HCT116 (cell line): ENCODE results near the gene CDK14. TPM values are rescaled to one million over a fixed set of nuclear protein-coding genes. Genes with fewer than 3 reads are reported as not detected.

Experiments
- ATAC-seq: fragments of 200-7000 bp; cut with Tn5 transposase; 2 replicates; pipeline ENCODE4 v1.9.1; 2020; ENCODE audit warnings: mild to moderate bottlenecking, moderate library complexity
- BruUV-seq: library from RNA; stranded (reverse); fragments of 400-500 nt; replicated peaks from 2 replicates; lab custom pipeline; 2021; lab: Mats Ljungman, UMichigan
- CTCF ChIA-PET: fragments of 300-600 bp; sonication (Branson Sonifier 250); formaldehyde crosslinking; loops from one replicate; lab custom pipeline; 2021; ENCODE audit warnings: antibody characterized with exemption; lab: Charles Lee
- POLR2A ChIA-PET: fragments of 300-600, 350-600 bp; sonication (Branson Sonifier 250); formaldehyde crosslinking; loops from one replicate; lab custom pipeline; 2021; ENCODE audit warnings: antibody characterized with exemption; lab: Charles Lee
- RAD21 ChIA-PET, 2 experiments: fragments of 300-600 bp; sonication (Branson Sonifier 250); formaldehyde crosslinking; loops; one replicate each; lab custom pipeline; 2023; ENCODE audit warnings: low total read pairs in 2 of 2; ENCODE audit not compliant: uncharacterized antibody in 2 of 2, unreplicated experiment in 2 of 2, low non-redundant PET in 1 of 2; lab: Charles Lee
- DNase-seq: peaks from one replicate; pipeline ENCODE4 v3.0.0-alpha.2; 2010; ENCODE audit warnings: low read depth, low spot score
- H2AFZ ChIP-seq: fragments of 200-600 bp; shearing (Covaris generic), sonication (generic); 2 replicates; pipeline ENCODE4 v1.6.1; 2017; ENCODE audit warnings: low read depth, mixed run types, mixed read lengths, antibody characterized with exemption, low read length; ENCODE audit not compliant: poor library complexity, severe bottlenecking
- H3K27ac ChIP-seq: 2 replicates; pipeline ENCODE4 v1.5.1; 2012; ENCODE audit warnings: low read depth, low read length
- H3K27me3 ChIP-seq: fragments of 200-600 bp; sonication (generic); 2 replicates; pipeline ENCODE4 v1.6.1; 2016; ENCODE audit warnings: mixed run types, low read length, mixed read lengths; ENCODE audit not compliant: insufficient read depth
- H3K36me3 ChIP-seq, 2 experiments: fragments of 200-500 bp in 1 of 2; fragments of 200-600 bp in 1 of 2; sonication (Bioruptor generic) in 1 of 2; sonication (generic) in 1 of 2; 2 replicates each; pipeline versions ENCODE4 v1.5.1 to v1.6.1; 2014 to 2016; ENCODE audit warnings: low read length in 2 of 2, inconsistent platforms in 1 of 2, mixed read lengths in 1 of 2, mixed run types in 1 of 2; ENCODE audit not compliant: insufficient read depth in 2 of 2, control insufficient read depth in 1 of 2
- H3K4me1 ChIP-seq, 2 experiments: fragments of 200-600 bp in 1 of 2; sonication (generic) in 1 of 2; 2 replicates each; pipeline versions ENCODE4 v1.5.1 to v1.6.1; 2012 to 2017; ENCODE audit warnings: low read length in 2 of 2, inconsistent platforms in 1 of 2, mild to moderate bottlenecking in 1 of 2, mixed read lengths in 1 of 2, mixed run types in 1 of 2, moderate library complexity in 1 of 2; ENCODE audit not compliant: insufficient read depth in 2 of 2, control insufficient read depth in 1 of 2
- H3K4me2 ChIP-seq: fragments of 200-600 bp; sonication (generic); 2 replicates; pipeline ENCODE4 v1.6.1; 2017; ENCODE audit warnings: mixed run types, low read length, mixed read lengths
- H3K4me3 ChIP-seq, 2 experiments: fragments of 200-600 bp in 1 of 2; sonication (generic) in 1 of 2; replicated peaks in 1 of 2; 2 replicates each; pipeline ENCODE4 v1.5.1; 2011 to 2016; ENCODE audit warnings: low read length in 2 of 2, control low read depth in 1 of 2, low read depth in 1 of 2, mild to moderate bottlenecking in 1 of 2, mixed read lengths in 1 of 2, mixed run types in 1 of 2
- H3K79me2 ChIP-seq: fragments of 200-600 bp; sonication (generic); 2 replicates; pipeline ENCODE4 v1.6.1; 2017; ENCODE audit warnings: mild to moderate bottlenecking, mixed run types, low read length, moderate library complexity, mixed read lengths; ENCODE audit not compliant: insufficient read depth
- H3K9ac ChIP-seq: fragments of 200-600 bp; sonication (generic); 2 replicates; pipeline ENCODE4 v1.6.1; 2016; ENCODE audit warnings: low read length, mixed read lengths
- H3K9me2 ChIP-seq: fragments of 200-600 bp; sonication (generic), shearing (Covaris generic); 2 replicates; pipeline ENCODE4 v1.6.1; 2017; ENCODE audit warnings: mixed run types, mild to moderate bottlenecking, moderate library complexity; ENCODE audit not compliant: insufficient read depth
- H3K9me3 ChIP-seq, 2 experiments: fragments of 200-500 bp in 1 of 2; fragments of 200-600 bp in 1 of 2; sonication (Bioruptor generic) in 1 of 2; sonication (generic) in 1 of 2; 2 replicates each; pipeline ENCODE4 v1.6.1; 2014 to 2017; ENCODE audit warnings: low read length in 2 of 2, mixed read lengths in 2 of 2, inconsistent platforms in 1 of 2, low read depth in 1 of 2, mild to moderate bottlenecking in 1 of 2, mixed run types in 1 of 2, moderate library complexity in 1 of 2; ENCODE audit not compliant: control insufficient read depth in 1 of 2, insufficient read depth in 1 of 2
- H4K20me1 ChIP-seq: fragments of 200-600 bp; sonication (generic), shearing (Covaris generic); 2 replicates; pipeline ENCODE4 v1.6.1; 2017; ENCODE audit warnings: mixed run types, mild to moderate bottlenecking, moderate library complexity; ENCODE audit not compliant: insufficient read depth
- CEBPB ChIP-seq: IDR thresholded peaks from 2 replicates; pipeline ENCODE4 v1.6.1; 2012; ENCODE audit warnings: low read depth
- EZH2 ChIP-seq: fragments of 200-600 bp; sonication (generic); IDR thresholded peaks from 2 replicates; pipeline ENCODE4 v1.6.1; 2017; ENCODE audit warnings: antibody characterized with exemption, mixed run types
- EZH2phosphoT487 ChIP-seq: fragments of 200-600 bp; IDR thresholded peaks from 2 replicates; pipeline ENCODE4 v1.6.1; 2018; ENCODE audit warnings: antibody characterized with exemption, borderline replicate concordance
- FOSL1 ChIP-seq: IDR thresholded peaks from 2 replicates; pipeline ENCODE4 v1.6.1; 2012; ENCODE audit warnings: low read depth
- JUND ChIP-seq: IDR thresholded peaks from 2 replicates; pipeline ENCODE4 v1.6.1; 2012
- MAX ChIP-seq: IDR thresholded peaks from 2 replicates; pipeline ENCODE4 v1.6.1; 2012
- POLR2A ChIP-seq: IDR thresholded peaks from 2 replicates; pipeline ENCODE4 v1.7.0; 2011; ENCODE audit warnings: borderline replicate concordance; ENCODE audit not compliant: insufficient read depth, insufficient read length; ENCODE audit errors: extremely low read depth
- POLR2AphosphoS5 ChIP-seq: IDR thresholded peaks from 2 replicates; pipeline ENCODE4 v1.6.1; 2011; ENCODE audit warnings: mild to moderate bottlenecking, low read depth, low read length, moderate library complexity
- SP1 ChIP-seq: IDR thresholded peaks from 2 replicates; pipeline ENCODE4 v1.6.1; 2012; ENCODE audit warnings: low read depth
- YY1 ChIP-seq: IDR thresholded peaks from 2 replicates; pipeline ENCODE4 v1.6.1; 2011; ENCODE audit warnings: low read length, low read depth, moderate library complexity, mild to moderate bottlenecking; ENCODE audit not compliant: insufficient replicate concordance; ENCODE audit errors: extremely low read depth
- ZFX ChIP-seq: fragments of 450-650 bp; IDR thresholded peaks from 2 replicates; pipeline ENCODE4 v1.6.1; 2017
- ZNF274 ChIP-seq: fragments of 200-500 bp; sonication (Bioruptor generic); IDR thresholded peaks from 2 replicates; pipeline ENCODE4 v1.6.1; 2014; ENCODE audit warnings: mild to moderate bottlenecking, low read depth, low read length, inconsistent platforms
- intact Hi-C: fragments of 100-400 bp; cut with micrococcal nuclease; formaldehyde crosslinking; loops from 2 replicates; pipeline ENCODE4 v1.10.0; 2022
- total RNA-seq: library from RNA; stranded (reverse); gene quantifications from one replicate; pipeline ENCODE4 v1.2.1, GENCODE V29; 2021; ENCODE audit not compliant: unreplicated experiment

Gene CDK14
- total RNA-seq, 1 experiment from 2014 or later: 10.2 TPM

- no peak overlapping the region for H3K4me3 ChIP-seq
- TF ChIP-seq EZH2phosphoT487: no peak
- no peak for TF ChIP-seq SP1
- no peak for TF ChIP-seq EZH2
- no peak for TF ChIP-seq JUND
- TF ChIP-seq ZNF274: no peak
- TF ChIP-seq MAX: no peak
- TF ChIP-seq YY1: no peak
- TF ChIP-seq ZFX: no peak
- no peak for TF ChIP-seq FOSL1
- no peak for TF ChIP-seq CEBPB
- no peak for TF ChIP-seq POLR2AphosphoS5
- TF ChIP-seq, all 23 proteins: peak for 0
- no peak for DNase-seq
- no peaks in the 10 kb centered on the region for H4K20me1 ChIP-seq
- no peaks in the 10 kb centered on the region for H3K9me2 ChIP-seq
- ChIA-PET POLR2A (no interaction called here), CTCF (no interaction called here), RAD21 (no interaction called here)
- no peak overlapping the region for H3K4me2 ChIP-seq
- no peaks in the 10 kb centered on the region for H3K27me3 ChIP-seq
- no peaks in the 10 kb centered on the region for H3K4me1 ChIP-seq
- no peaks in the 10 kb centered on the region for H3K9me3 ChIP-seq
- ATAC-seq: no peak
- H3K36me3 ChIP-seq: no peaks in the 10 kb centered on the region
- H2AFZ ChIP-seq: no peak overlapping the region
- no peaks in the 10 kb centered on the region for H3K79me2 ChIP-seq
- BruUV-seq: no TSS peak
- H3K27ac ChIP-seq: no peak overlapping the region
- intact Hi-C loops: no loop called here
- no peak overlapping the region for H3K9ac ChIP-seq
Measured at GRCh38 chr7:91128683-91129348, 532.7 kb downstream of the CDK14 start.

GRCh38 chr7:91135300-91135699 is 539.2 kb downstream of the CDK14 start:
- Histone ChIP-seq H4K20me1 (no peaks in the 10 kb centered on the region), H3K9ac (no peak overlapping the region), H3K9me3 (no peaks in the 10 kb centered on the region), H3K36me3 (no peaks in the 10 kb centered on the region), H3K79me2 (no peaks in the 10 kb centered on the region), H3K27me3 (no peaks in the 10 kb centered on the region), H3K9me2 (no peaks in the 10 kb centered on the region), H3K27ac (no peak overlapping the region), H3K4me1 (no peaks in the 10 kb centered on the region), H3K4me3 (no peak overlapping the region), H2AFZ (no peak overlapping the region), H3K4me2 (no peak overlapping the region)
- no peak for TF ChIP-seq POLR2A
- TF ChIP-seq EZH2: no peak
- TF ChIP-seq SP1: no peak
- BruUV-seq: no TSS peak
- no peak for ATAC-seq
- intact Hi-C loops: no loop called here
- ChIA-PET CTCF (no interaction called here), POLR2A (no interaction called here), RAD21 (no interaction called here)
- no peak for DNase-seq
